HepG2 (cell line): ENCODE data around the gene HSD11B1L. TPM values are rescaled to one million over a fixed set of nuclear protein-coding genes. Genes with fewer than 3 reads are reported as not detected.

ENCODE experiments used
- FOXP4 ChIP-seq: sonication (generic); formaldehyde crosslinking; IDR thresholded peaks from 2 replicates; pipeline ENCODE4 v1.4.0; 2020; ENCODE audit warnings: missing genetic modification reagents
- GMEB1 ChIP-seq: sonication (generic); formaldehyde crosslinking; IDR thresholded peaks from 2 replicates; pipeline ENCODE4 v1.5.1; 2020; ENCODE audit warnings: missing genetic modification reagents, mild to moderate bottlenecking, borderline replicate concordance
- GTF3A ChIP-seq: sonication (generic); formaldehyde crosslinking; conservative IDR thresholded peaks from 2 replicates; pipeline ENCODE4 v1.4.0; 2020; ENCODE audit warnings: mild to moderate bottlenecking, missing genetic modification reagents
- KLF12 ChIP-seq: sonication (generic); formaldehyde crosslinking; IDR thresholded peaks from 2 replicates; pipeline ENCODE4 v1.4.0; 2020; ENCODE audit warnings: missing genetic modification reagents, borderline replicate concordance
- MLX ChIP-seq: IDR thresholded peaks from 2 replicates; pipeline ENCODE4 v1.6.1; 2016
- NFYB ChIP-seq: sonication (generic); formaldehyde crosslinking; IDR thresholded peaks from 2 replicates; pipeline ENCODE4 v1.4.0; 2020; ENCODE audit warnings: missing genetic modification reagents
- SIX4 ChIP-seq: sonication (generic); formaldehyde crosslinking; IDR thresholded peaks from 2 replicates; pipeline ENCODE4 v1.4.0; 2020; ENCODE audit warnings: missing genetic modification reagents
- ZMYM4 ChIP-seq: sonication (generic); formaldehyde crosslinking; IDR thresholded peaks from 2 replicates; pipeline ENCODE4 v1.8.1; 2023; ENCODE audit warnings: mild to moderate bottlenecking, missing genetic modification reagents
- ZNF124 ChIP-seq: sonication (generic); formaldehyde crosslinking; IDR thresholded peaks from 2 replicates; pipeline ENCODE4 v1.4.0; 2020; ENCODE audit warnings: missing genetic modification reagents
- ZNF256 ChIP-seq: sonication (generic); formaldehyde crosslinking; conservative IDR thresholded peaks from 2 replicates; pipeline ENCODE4 v1.4.0; 2020; ENCODE audit warnings: missing genetic modification reagents
- ZNF274 ChIP-seq: sonication (generic); formaldehyde crosslinking; IDR thresholded peaks from 2 replicates; pipeline ENCODE4 v1.5.1; 2020; ENCODE audit warnings: mild to moderate bottlenecking, missing genetic modification reagents
- ZNF33B ChIP-seq: sonication (generic); formaldehyde crosslinking; IDR thresholded peaks from 2 replicates; pipeline ENCODE4 v1.5.1; 2020; ENCODE audit warnings: mild to moderate bottlenecking, missing genetic modification reagents
- polyA plus RNA-seq, 8 experiments: library from polyadenylated mRNA; depleted of rRNA in 3 of 8; stranded (reverse) in 7 of 8; unstranded in 1 of 8; fragments of >200 nt; fragmentation: Illumina TruSeq in 4 of 8; extraction: Trizol in 4 of 8; gene quantifications; 2 replicates each; pipeline versions ENCODE4 v1.2.1 to v1.2.3, GENCODE V29; 2011 to 2016; ENCODE audit warnings: low read depth in 4 of 8, missing spikeins in 1 of 8, mixed read lengths in 1 of 8; ENCODE audit not compliant: insufficient read depth in 1 of 8
- total RNA-seq, 5 experiments: library from RNA; depleted of rRNA; stranded (reverse); fragments of >200 nt; fragmentation: Illumina TruSeq; extraction: Trizol; gene quantifications; 2 replicates each; pipeline ENCODE4 v1.2.3, GENCODE V29; 2016; ENCODE audit warnings: low read depth in 1 of 5

The HSD11B1L gene
- total and polyA plus RNA-seq, 2 of the 13 experiments (the other 11 are each of a cell fraction or from before 2014, with no cell fraction given), result 2.8 to 3.9 TPM

- TF ChIP-seq GMEB1 (CRISPR knock-in tag) (peak; percentile 65; the same call in 1 of the 2 replicates), ZNF256 (CRISPR knock-in tag) (peak; percentile 74; the same call in 1 of the 2 replicates), ZMYM4 (peak; percentile 89), ZNF33B (CRISPR knock-in tag) (peak; percentile 57), GTF3A (0 out of 2 replicates have a peak, but pooled peaks have one; percentile 80), ZNF274 (CRISPR knock-in tag) (peak; percentile 84), NFYB (CRISPR knock-in tag) (peak; percentile 10; the same call in 1 of the 2 replicates), ZNF124 (CRISPR knock-in tag) (peak; percentile 85; the same call in 1 of the 2 replicates), SIX4 (no peak; the same call in 1 of the 2 replicates), MLX (no peak), FOXP4 (CRISPR knock-in tag) (peak; percentile 54), KLF12 (CRISPR knock-in tag) (peak; percentile 82)
Measured at GRCh38 chr19:5690125-5690954, 9.5 kb downstream of the HSD11B1L start, which contains the start of gene RPL36 (continued).
